Natural killer cell (primary cell): ENCODE measurements around the gene IZUMO1. TPM values are rescaled to one million over a fixed set of nuclear protein-coding genes. Genes with fewer than 3 reads are reported as not detected.

Source experiments
- ATAC-seq, 3 donors: fragments of 150-1000 bp in 2 of 3; fragments of 200-7000 bp in 1 of 3; cut with Tn5 transposase; 1 replicate in 1 of 3; 2 replicates in 2 of 3; pipeline ENCODE4 v1.10.0; 2021; ENCODE audit warnings: mild to moderate bottlenecking in 2 of 3, moderate library complexity in 2 of 3
- DNase-seq, 2 donors: peaks; one replicate each; pipeline versions ENCODE4 v3.0.0 to v3.0.0-alpha.2; 2013 to 2021; ENCODE audit warnings: mixed read lengths in 1 of 2
- H3K27ac ChIP-seq: one replicate; pipeline ENCODE4 v1.5.1; 2013; ENCODE audit warnings: mild to moderate bottlenecking, low read length
- H3K27me3 ChIP-seq: one replicate; pipeline ENCODE4 v1.6.1; 2013; ENCODE audit warnings: low read length; ENCODE audit not compliant: control insufficient read depth, insufficient read depth
- H3K36me3 ChIP-seq: one replicate; pipeline ENCODE4 v1.6.1; 2013; ENCODE audit warnings: low read length; ENCODE audit not compliant: control insufficient read depth, insufficient read depth
- H3K4me1 ChIP-seq: one replicate; pipeline ENCODE4 v1.6.1; 2013; ENCODE audit warnings: low read length; ENCODE audit not compliant: control insufficient read depth, insufficient read depth
- H3K4me3 ChIP-seq: one replicate; pipeline ENCODE4 v1.5.1; 2013; ENCODE audit warnings: low read length
- H3K9me3 ChIP-seq: one replicate; pipeline ENCODE4 v1.6.1; 2013; ENCODE audit warnings: low read length; ENCODE audit not compliant: control insufficient read depth, insufficient read depth
- H3K27ac Mint-ChIP-seq, 2 donors: one replicate each; pipeline ENCODE4 v1.8.0; 2022; ENCODE audit warnings: mild to moderate bottlenecking in 2 of 2, mixed read lengths in 2 of 2, moderate library complexity in 1 of 2
- H3K27me3 Mint-ChIP-seq, 2 donors: one replicate each; pipeline ENCODE4 v1.8.0; 2022; ENCODE audit warnings: low read depth in 2 of 2, mixed read lengths in 2 of 2
- H3K36me3 Mint-ChIP-seq: one replicate; pipeline ENCODE4 v1.8.0; 2022; ENCODE audit warnings: mixed read lengths
- H3K4me1 Mint-ChIP-seq, 2 donors: one replicate each; pipeline ENCODE4 v1.8.0; 2022; ENCODE audit warnings: mixed read lengths in 2 of 2
- H3K4me3 Mint-ChIP-seq: one replicate; pipeline ENCODE4 v1.8.0; 2022; ENCODE audit warnings: mild to moderate bottlenecking, moderate library complexity, mixed read lengths
- H3K9me3 Mint-ChIP-seq, 2 donors: one replicate each; pipeline ENCODE4 v1.8.0; 2022; ENCODE audit warnings: mixed read lengths in 2 of 2
- WGBS: methylation state at CpG from one replicate; pipeline ENCODE4 v1.1.7; 2013; ENCODE audit warnings: missing lambda C conversion rate; ENCODE audit not compliant: insufficient coverage; 5-methylcytosine and 5-hydroxymethylcytosine counted together
- intact Hi-C: fragments of 100-400 bp; cut with micrococcal nuclease; formaldehyde crosslinking; loops from one replicate; pipeline ENCODE4 v1.14.2; 2022
- total RNA-seq, 4 donors: library from RNA; stranded (reverse); fragments of 120-200 nt in 1 of 4; gene quantifications; one replicate each; pipeline versions ENCODE4 v1.2.3 to v1.2.4, GENCODE V29; 2013 to 2022
- TF ChIP-seq, protein P1 (sequence below): fragments of 200-600 bp; IDR thresholded peaks from one replicate; pipeline ENCODE4 v1.8.0; 2022; ENCODE audit warnings: antibody characterized with exemption

IZUMO1 gene
- total RNA-seq, 3 donors from 2014 or later (not counting 1 experiment from before 2014, with no cell fraction given): not detected

DNA sequence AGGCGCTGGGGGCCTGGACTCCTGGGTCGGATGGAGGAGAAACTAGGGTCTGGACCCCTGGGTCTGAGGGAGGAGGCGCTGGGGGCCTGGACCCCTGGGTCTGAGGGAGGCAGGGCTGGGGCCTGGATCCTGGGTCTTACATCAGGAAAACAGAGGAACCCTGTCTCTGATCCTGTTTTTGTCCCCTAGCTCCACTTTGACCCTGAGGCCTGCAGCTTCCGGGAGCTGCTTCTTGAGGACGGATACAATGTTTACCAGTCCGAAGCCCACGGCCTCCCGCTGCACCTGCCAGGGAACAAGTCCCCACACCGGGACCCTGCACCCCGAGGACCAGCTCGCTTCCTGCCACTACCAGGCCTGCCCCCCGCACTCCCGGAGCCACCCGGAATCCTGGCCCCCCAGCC is 11.0 kb upstream of the IZUMO1 start:
- Histone ChIP-seq H3K27me3 (peaks cover 8% of the 10 kb centered on the region), H3K9me3 (no peaks in the 10 kb centered on the region), H3K36me3 (no peaks in the 10 kb centered on the region), H3K27ac (no peak overlapping the region), H3K4me3 (no peak overlapping the region), H3K4me1 (peaks cover 10% of the 10 kb centered on the region)
- Mint-ChIP-seq H3K27ac (no peak overlapping the region), H3K27me3 (peaks cover 17 to 36% of the 10 kb centered on the region in 2 donors), H3K9me3 (no peaks in the 10 kb centered on the region), H3K4me1 (peaks cover 7 to 9% of the 10 kb centered on the region in 2 donors), H3K4me3 (no peak overlapping the region), H3K36me3 (no peaks in the 10 kb centered on the region)
- intact Hi-C loops: no loop called here
- TF ChIP-seq, protein P1, sequence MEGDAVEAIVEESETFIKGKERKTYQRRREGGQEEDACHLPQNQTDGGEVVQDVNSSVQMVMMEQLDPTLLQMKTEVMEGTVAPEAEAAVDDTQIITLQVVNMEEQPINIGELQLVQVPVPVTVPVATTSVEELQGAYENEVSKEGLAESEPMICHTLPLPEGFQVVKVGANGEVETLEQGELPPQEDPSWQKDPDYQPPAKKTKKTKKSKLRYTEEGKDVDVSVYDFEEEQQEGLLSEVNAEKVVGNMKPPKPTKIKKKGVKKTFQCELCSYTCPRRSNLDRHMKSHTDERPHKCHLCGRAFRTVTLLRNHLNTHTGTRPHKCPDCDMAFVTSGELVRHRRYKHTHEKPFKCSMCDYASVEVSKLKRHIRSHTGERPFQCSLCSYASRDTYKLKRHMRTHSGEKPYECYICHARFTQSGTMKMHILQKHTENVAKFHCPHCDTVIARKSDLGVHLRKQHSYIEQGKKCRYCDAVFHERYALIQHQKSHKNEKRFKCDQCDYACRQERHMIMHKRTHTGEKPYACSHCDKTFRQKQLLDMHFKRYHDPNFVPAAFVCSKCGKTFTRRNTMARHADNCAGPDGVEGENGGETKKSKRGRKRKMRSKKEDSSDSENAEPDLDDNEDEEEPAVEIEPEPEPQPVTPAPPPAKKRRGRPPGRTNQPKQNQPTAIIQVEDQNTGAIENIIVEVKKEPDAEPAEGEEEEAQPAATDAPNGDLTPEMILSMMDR: no peak
- 98% methylated on average over 14 of the region's 14 CpGs for WGBS
- ATAC-seq (no peak), DNase-seq (no peak)

DNA sequence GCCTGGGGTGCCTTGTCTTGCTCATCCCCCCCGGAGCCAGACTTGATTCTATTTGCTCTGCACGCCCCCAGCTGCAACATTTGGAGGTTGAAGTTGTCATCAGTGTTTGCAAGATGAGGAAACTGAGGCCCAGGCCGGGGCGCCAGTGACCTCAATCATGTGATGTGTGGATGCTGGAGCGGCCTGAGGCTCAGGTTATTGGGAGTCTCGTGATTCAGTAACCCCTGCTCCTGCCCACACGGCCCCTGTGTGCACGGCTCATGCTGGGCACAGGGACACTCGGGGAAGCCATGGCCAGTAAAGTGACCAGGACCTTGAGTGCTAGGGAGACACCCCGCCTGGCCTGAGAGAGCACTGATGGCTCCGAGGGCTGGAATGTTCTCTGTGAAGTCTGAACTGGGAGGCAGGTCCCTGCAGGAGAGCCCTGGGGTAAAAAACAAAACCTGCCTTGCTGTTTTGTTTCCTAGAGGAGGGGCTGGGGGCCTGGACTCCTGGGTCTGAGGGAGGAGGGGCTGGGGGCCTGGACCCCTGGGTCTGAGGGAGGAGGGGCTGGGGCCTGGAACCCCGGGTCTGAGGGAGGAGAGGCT is 10.5 kb upstream of the IZUMO1 start:
- Histone ChIP-seq H3K4me1 (peaks cover 15% of the 10 kb centered on the region), H3K9me3 (no peaks in the 10 kb centered on the region), H3K36me3 (no peaks in the 10 kb centered on the region), H3K27me3 (peaks cover 11% of the 10 kb centered on the region), H3K4me3 (no peak overlapping the region), H3K27ac (no peak overlapping the region)
- TF ChIP-seq, protein P1: no peak
- no peak for DNase-seq
- no peak overlapping the region for H3K4me3 Mint-ChIP-seq
- WGBS: 88% methylated on average over 12 of the region's 12 CpGs
- no peaks in the 10 kb centered on the region for H3K36me3 Mint-ChIP-seq
- peaks cover 17 to 35% of the 10 kb centered on the region in 2 donors for H3K27me3 Mint-ChIP-seq
- ATAC-seq: no peak
- H3K9me3 Mint-ChIP-seq: no peaks in the 10 kb centered on the region
- peaks cover 9 to 12% of the 10 kb centered on the region in 2 donors for H3K4me1 Mint-ChIP-seq
- intact Hi-C loops: no loop called here
- H3K27ac Mint-ChIP-seq: no peak overlapping the region

DNA sequence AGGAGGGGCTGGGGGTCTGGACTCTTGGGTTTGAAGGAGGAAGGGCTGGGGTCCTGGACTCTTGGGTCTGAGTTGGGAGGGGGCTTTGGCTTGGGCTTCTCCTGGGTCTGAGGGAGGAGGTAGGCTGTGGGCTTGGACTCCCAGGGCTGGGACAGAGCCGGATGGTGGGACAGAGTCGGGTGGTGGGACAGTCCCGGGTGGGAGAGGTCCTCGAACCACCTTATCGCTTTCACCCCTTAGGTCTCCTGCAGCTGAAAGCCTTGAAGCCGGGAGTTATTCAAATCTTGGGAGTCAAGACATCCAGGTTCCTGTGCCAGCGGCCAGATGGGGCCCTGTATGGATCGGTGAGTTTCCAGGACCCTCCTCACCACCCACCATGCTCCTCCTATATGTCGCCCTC is 10.0 kb upstream of the IZUMO1 start:
- Mint-ChIP-seq H3K4me1 (peaks cover 12 to 15% of the 10 kb centered on the region in 2 donors), H3K9me3 (no peaks in the 10 kb centered on the region), H3K4me3 (no peak overlapping the region), H3K27me3 (peaks cover 17 to 34% of the 10 kb centered on the region in 2 donors), H3K36me3 (no peaks in the 10 kb centered on the region), H3K27ac (no peak overlapping the region)
- ATAC-seq (no peak), DNase-seq (no peak)
- H3K9me3 ChIP-seq: no peaks in the 10 kb centered on the region
- H3K36me3 ChIP-seq: no peaks in the 10 kb centered on the region
- no peak overlapping the region for H3K4me3 ChIP-seq
- intact Hi-C loops: no loop called here
- 85% methylated on average over 9 of the region's 9 CpGs for WGBS
- no peak overlapping the region for H3K27ac ChIP-seq
- H3K4me1 ChIP-seq: peaks cover 20% of the 10 kb centered on the region
- TF ChIP-seq, protein P1: no peak
- H3K27me3 ChIP-seq: peaks cover 15% of the 10 kb centered on the region

DNA sequence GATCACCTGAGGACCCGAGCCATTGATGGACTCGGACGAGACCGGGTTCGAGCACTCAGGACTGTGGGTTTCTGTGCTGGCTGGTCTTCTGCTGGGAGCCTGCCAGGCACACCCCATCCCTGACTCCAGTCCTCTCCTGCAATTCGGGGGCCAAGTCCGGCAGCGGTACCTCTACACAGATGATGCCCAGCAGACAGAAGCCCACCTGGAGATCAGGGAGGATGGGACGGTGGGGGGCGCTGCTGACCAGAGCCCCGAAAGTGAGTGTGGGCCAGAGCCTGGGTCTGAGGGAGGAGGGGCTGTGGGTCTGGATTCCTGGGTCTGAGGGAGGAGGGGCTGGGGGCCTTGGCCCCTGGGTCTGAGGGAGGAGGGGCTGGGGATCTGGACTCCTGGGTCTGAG is 9.5 kb upstream of the IZUMO1 start:
- Mint-ChIP-seq H3K9me3 (no peaks in the 10 kb centered on the region), H3K36me3 (no peaks in the 10 kb centered on the region), H3K27ac (no peak overlapping the region), H3K4me3 (no peak overlapping the region), H3K27me3 (peaks cover 17 to 31% of the 10 kb centered on the region in 2 donors), H3K4me1 (peaks cover 12 to 15% of the 10 kb centered on the region in 2 donors)
- DNase-seq (no peak), ATAC-seq (no peak)
- Histone ChIP-seq H3K27ac (no peak overlapping the region), H3K9me3 (no peaks in the 10 kb centered on the region), H3K4me1 (peaks cover 21% of the 10 kb centered on the region), H3K27me3 (peaks cover 18% of the 10 kb centered on the region), H3K4me3 (no peak overlapping the region), H3K36me3 (no peaks in the 10 kb centered on the region)
- WGBS: 95% methylated on average over 11 of the region's 11 CpGs
- TF ChIP-seq, protein P1: no peak
- intact Hi-C loops: no loop called here
